H1 (cell line): ENCODE data around the gene GUCA2B. TPM values are rescaled to one million over a fixed set of nuclear protein-coding genes. Genes with fewer than 3 reads are reported as not detected.
A peak's percentile ranks its signal among the peaks of the same experiment; 100 is the strongest.

ENCODE experiments used
- CTCF ChIA-PET: fragments of 300-600 bp; sonication (Branson Sonifier 250); formaldehyde crosslinking; loops from one replicate; lab custom pipeline; 2021; ENCODE audit not compliant: partially characterized antibody; lab: Charles Lee
- POLR2A ChIA-PET: fragments of 300-600 bp; sonication (Branson Sonifier 250); formaldehyde crosslinking; loops from one replicate; lab custom pipeline; 2021; ENCODE audit warnings: inconsistent platforms; ENCODE audit not compliant: partially characterized antibody; lab: Charles Lee
- DNase-seq, 2 experiments: peaks; one replicate each; pipeline versions ENCODE4 v3.0.0 to v3.0.0-alpha.2; 2010 to 2022; ENCODE audit warnings: low spot score in 2 of 2, low read depth in 1 of 2, mixed read lengths in 1 of 2
- FAIRE-seq: peaks from 2 replicates; lab custom pipeline; 2011; peaks lifted over from hg19 to GRCh38; lab: Jason Lieb, UNC
- H2AFZ ChIP-seq: 2 replicates; pipeline ENCODE4 v1.8.1; 2012; ENCODE audit warnings: low read length, inconsistent platforms
- H2AK5ac ChIP-seq: 2 replicates; pipeline ENCODE4 v1.6.1; 2013; ENCODE audit warnings: low read depth, low read length
- H2BK120ac ChIP-seq: replicated peaks from 2 replicates; pipeline ENCODE3; 2013; ENCODE audit warnings: low read depth, low read length, inconsistent platforms
- H2BK12ac ChIP-seq: 2 replicates; pipeline ENCODE4 v1.6.1; 2013; ENCODE audit warnings: low read depth, low read length
- H2BK15ac ChIP-seq: 2 replicates; pipeline ENCODE4 v1.6.1; 2013; ENCODE audit warnings: low read length
- H2BK20ac ChIP-seq: 2 replicates; pipeline ENCODE4 v1.6.1; 2013; ENCODE audit warnings: low read length
- H2BK5ac ChIP-seq: 2 replicates; pipeline ENCODE4 v1.6.1; 2013; ENCODE audit warnings: low read depth, low read length
- H3K14ac ChIP-seq: 2 replicates; pipeline ENCODE4 v1.6.1; 2013; ENCODE audit warnings: inconsistent platforms; ENCODE audit not compliant: insufficient read length
- H3K18ac ChIP-seq: 2 replicates; pipeline ENCODE4 v1.6.1; 2013; ENCODE audit warnings: low read length; ENCODE audit errors: extremely low read depth
- H3K23ac ChIP-seq: 2 replicates; pipeline ENCODE4 v1.6.1; 2013; ENCODE audit warnings: inconsistent platforms; ENCODE audit not compliant: insufficient read length
- H3K23me2 ChIP-seq: 2 replicates; pipeline ENCODE4 v1.6.1; 2013; ENCODE audit warnings: low read depth, low read length
- H3K27ac ChIP-seq: 2 replicates; pipeline ENCODE4 v1.6.1; 2011; ENCODE audit warnings: low read depth, low read length, inconsistent platforms
- H3K27me3 ChIP-seq, 4 experiments: replicated peaks in 1 of 4; 1 replicate in 1 of 4; 2 replicates in 3 of 4; pipeline versions ENCODE4 v1.6.1 to v1.8.1; 2011 to 2013; ENCODE audit warnings: low read length in 3 of 4, mild to moderate bottlenecking in 3 of 4, inconsistent platforms in 2 of 4, mixed read lengths in 2 of 4, moderate library complexity in 1 of 4; ENCODE audit not compliant: control insufficient read depth in 3 of 4, insufficient read depth in 3 of 4; ENCODE audit errors: extremely low read depth in 1 of 4
- H3K36me3 ChIP-seq, 4 experiments: 2 replicates each; pipeline versions ENCODE4 v1.6.1 to v1.8.1; 2011 to 2013; ENCODE audit warnings: mild to moderate bottlenecking in 4 of 4, low read length in 3 of 4, moderate library complexity in 2 of 4, control low read depth in 1 of 4, inconsistent platforms in 1 of 4; ENCODE audit not compliant: insufficient read depth in 4 of 4, control insufficient read depth in 2 of 4
- H3K4ac ChIP-seq: replicated peaks from 2 replicates; pipeline ENCODE3; 2013; ENCODE audit warnings: low read length, low read depth, mixed read lengths, inconsistent platforms; ENCODE audit not compliant: insufficient read length
- H3K4me1 ChIP-seq, 4 experiments: replicated peaks in 1 of 4; 1 replicate in 1 of 4; 2 replicates in 3 of 4; pipeline versions ENCODE4 v1.6.1 to v1.8.1; 2011 to 2013; ENCODE audit warnings: low read length in 3 of 4, inconsistent platforms in 2 of 4, mixed read lengths in 1 of 4; ENCODE audit not compliant: insufficient read depth in 4 of 4, control insufficient read depth in 3 of 4
- H3K4me2 ChIP-seq, 2 experiments: 2 replicates each; pipeline versions ENCODE4 v1.6.1 to v1.8.1; 2011 to 2013; ENCODE audit warnings: low read depth in 2 of 2, low read length in 2 of 2, control low read depth in 1 of 2, inconsistent platforms in 1 of 2, mild to moderate bottlenecking in 1 of 2; ENCODE audit not compliant: insufficient read depth in 1 of 2
- H3K4me3 ChIP-seq, 4 experiments: fragments of 200-600, 300-600 bp in 1 of 4; sonication (generic), shearing (Covaris generic), sonication (Bioruptor Twin) in 1 of 4; 2 replicates each; pipeline versions ENCODE4 v1.5.1 to v1.8.1; 2011 to 2016; ENCODE audit warnings: low read length in 4 of 4, low read depth in 3 of 4, control low read depth in 2 of 4, inconsistent platforms in 2 of 4, mild to moderate bottlenecking in 2 of 4, mixed read lengths in 1 of 4, moderate library complexity in 1 of 4; ENCODE audit not compliant: insufficient read depth in 2 of 4; ENCODE audit errors: extremely low read depth in 1 of 4
- H3K56ac ChIP-seq: replicated peaks from 2 replicates; pipeline ENCODE3; 2013; ENCODE audit warnings: low read depth, mild to moderate bottlenecking, mixed read lengths, low read length, inconsistent platforms; ENCODE audit not compliant: insufficient read length
- H3K79me1 ChIP-seq: 2 replicates; pipeline ENCODE4 v1.6.1; 2013; ENCODE audit warnings: low read depth, low read length, control low read depth
- H3K79me2 ChIP-seq, 2 experiments: 2 replicates each; pipeline versions ENCODE4 v1.6.1 to v1.8.1; 2012 to 2013; ENCODE audit warnings: low read length in 2 of 2, mild to moderate bottlenecking in 2 of 2, inconsistent platforms in 1 of 2; ENCODE audit not compliant: insufficient read depth in 2 of 2, control insufficient read depth in 1 of 2
- H3K9ac ChIP-seq, 4 experiments: replicated peaks in 1 of 4; 1 replicate in 1 of 4; 2 replicates in 3 of 4; pipeline versions ENCODE4 v1.6.1 to v1.8.1; 2011 to 2013; ENCODE audit warnings: low read depth in 3 of 4, low read length in 3 of 4, control low read depth in 2 of 4, mild to moderate bottlenecking in 2 of 4, moderate library complexity in 2 of 4, inconsistent platforms in 1 of 4; ENCODE audit errors: extremely low read depth in 1 of 4
- H3K9me3 ChIP-seq, 2 experiments: 2 replicates each; pipeline versions ENCODE4 v1.6.1 to v1.8.1; 2012 to 2013; ENCODE audit warnings: mild to moderate bottlenecking in 2 of 2, moderate library complexity in 2 of 2, control low read depth in 1 of 2, inconsistent platforms in 1 of 2, low read depth in 1 of 2, low read length in 1 of 2, mixed read lengths in 1 of 2; ENCODE audit not compliant: insufficient read depth in 2 of 2
- H4K20me1 ChIP-seq, 2 experiments: replicated peaks in 1 of 2; 2 replicates each; pipeline versions ENCODE3 to v1.8.1; 2011 to 2013; ENCODE audit warnings: inconsistent platforms in 2 of 2, low read length in 2 of 2, mild to moderate bottlenecking in 1 of 2; ENCODE audit not compliant: insufficient read depth in 2 of 2, control insufficient read depth in 1 of 2
- H4K5ac ChIP-seq: 2 replicates; pipeline ENCODE4 v1.6.1; 2013; ENCODE audit warnings: low read length, low read depth, mixed read lengths, inconsistent platforms; ENCODE audit not compliant: insufficient read length
- H4K8ac ChIP-seq: 2 replicates; pipeline ENCODE4 v1.8.0; 2013; ENCODE audit warnings: mild to moderate bottlenecking, moderate library complexity, low read length, inconsistent platforms; ENCODE audit not compliant: insufficient read depth; ENCODE audit errors: extremely low read depth
- H4K91ac ChIP-seq: replicated peaks from 2 replicates; pipeline ENCODE3; 2013; ENCODE audit warnings: low read length, mixed read lengths, inconsistent platforms; ENCODE audit not compliant: insufficient read length
- GTF2F1 ChIP-seq: IDR thresholded peaks from 2 replicates; pipeline ENCODE4 v1.6.1; 2012; ENCODE audit warnings: low read depth, low read length, improper control_type of control experiment, borderline replicate concordance
- NRF1 ChIP-seq: IDR thresholded peaks from 2 replicates; pipeline ENCODE4 v1.6.1; 2011; ENCODE audit warnings: mild to moderate bottlenecking, low read depth, low read length, improper control_type of control experiment
- POLR2A ChIP-seq, 2 experiments: IDR thresholded peaks; 1 replicate in 1 of 2; 2 replicates in 1 of 2; pipeline ENCODE4 v1.6.1; 2011; ENCODE audit warnings: low read depth in 2 of 2, low read length in 2 of 2, mild to moderate bottlenecking in 2 of 2; ENCODE audit errors: control extremely low read depth in 1 of 2
- SUZ12 ChIP-seq: fragments of 200-600 bp; sonication (generic); IDR thresholded peaks from 2 replicates; pipeline ENCODE4 v1.6.1; 2012; ENCODE audit warnings: mild to moderate bottlenecking, inconsistent platforms, low read length, moderate library complexity, mixed read lengths
- WGBS, 2 experiments: shearing (Covaris generic) in 1 of 2; methylation state at CpG; one replicate each; pipeline versions ENCODE4 v1.1.6 to v1.1.7; 2013 to 2015; ENCODE audit warnings: low lambda C conversion rate in 2 of 2, mixed read lengths in 2 of 2, inconsistent platforms in 1 of 2, low coverage in 1 of 2, missing lambda C conversion rate in 1 of 2; ENCODE audit not compliant: insufficient replicate concordance in 2 of 2, insufficient coverage in 1 of 2, insufficient read length in 1 of 2; ENCODE audit errors: extremely low coverage in 1 of 2, missing lambda C conversion rate in 1 of 2; 5-methylcytosine and 5-hydroxymethylcytosine counted together
- polyA plus RNA-seq, 7 experiments: library from polyadenylated mRNA; depleted of rRNA in 3 of 7; stranded (reverse) in 5 of 7; unstranded in 2 of 7; fragments of >200 nt in 5 of 7; fragments of 200-250 nt in 2 of 7; gene quantifications; 1 replicate in 5 of 7; 2 replicates in 1 of 7; 4 replicates in 1 of 7; pipeline versions ENCODE4 v1.2.1 to v1.2.3, GENCODE V29; 2011 to 2013; ENCODE audit warnings: missing spikeins in 2 of 7, mixed read lengths in 2 of 7
- total RNA-seq: library from RNA; stranded (reverse); fragmentation: NEBNext Ultra II Directional; extraction: Animal tissue kit (Norgen Biotek cat#: 25700); gene quantifications from 2 replicates; pipeline ENCODE4 v1.2.1, GENCODE V29; 2021

GUCA2B gene
- total and polyA plus RNA-seq, 2 of the 8 experiments (the other 6 are each of a cell fraction or from before 2014, with no cell fraction given) = not detected

DNA sequence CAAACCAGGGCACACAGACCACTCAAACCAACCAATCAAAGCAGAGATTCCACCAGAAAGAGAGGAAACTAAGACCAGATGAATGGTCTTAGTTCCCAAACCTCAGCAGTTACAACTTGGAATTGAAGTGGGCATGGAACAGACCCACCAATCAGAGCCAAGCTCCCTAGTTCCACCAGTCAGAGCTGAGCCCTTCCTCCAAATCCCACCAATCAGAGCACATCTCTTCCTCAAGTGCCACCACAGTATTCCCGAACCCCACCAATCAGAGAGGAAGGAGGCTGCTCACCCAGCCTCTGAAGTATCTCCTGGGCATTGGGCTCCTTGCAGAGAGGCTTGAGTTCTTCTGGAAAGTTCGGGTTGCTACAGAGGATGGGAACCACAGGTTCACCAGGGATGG, 9.9 kb downstream of the GUCA2B start:
- Histone ChIP-seq H3K27ac (no peak overlapping the region), H3K23ac (no peak overlapping the region), H3K9ac (no peak overlapping the region), H4K5ac (no peak overlapping the region), H2BK15ac (no peak overlapping the region), H3K27me3 (no peaks in the 10 kb centered on the region), H3K79me2 (no peaks in the 10 kb centered on the region), H2BK12ac (no peak overlapping the region), H3K9me3 (no peaks in the 10 kb centered on the region), H3K23me2 (peaks cover 3% of the 10 kb centered on the region; the same call in 1 of the 2 replicates), H3K36me3 (no peaks in the 10 kb centered on the region), H3K4ac (no peak overlapping the region), H3K14ac (no peak overlapping the region), H3K4me2 (no peak overlapping the region), H2BK5ac (no peak overlapping the region), H3K79me1 (no peaks in the 10 kb centered on the region), H2AK5ac (no peak overlapping the region), H2BK20ac (no peak overlapping the region), H3K18ac (no peak overlapping the region), H4K91ac (no peak overlapping the region), H4K20me1 (no peaks in the 10 kb centered on the region), H3K4me1 (peaks cover 0 to 2% (median 0%) of the 10 kb centered on the region in 4 experiments; a peak in 1 of 7 replicates), H2BK120ac (no peak overlapping the region), H2AFZ (no peak overlapping the region), H3K4me3 (no peak overlapping the region), H4K8ac (peak overlapping the region; percentile 57; the same call in 1 of the 2 replicates), H3K56ac (no peak overlapping the region)
- CTCF ChIA-PET = interaction anchor here (1.2 to 3.7 kb wide), 2 partner anchors 10 to 589 kb away, joined by 4 to 40 read pairs; no protein-coding TSS in a partner anchor
- DNase-seq (no peak), FAIRE-seq (no peak)
- WGBS, 2 experiments = 86% methylated on average over 2 of the region's 2 CpGs; no CpG with 5 or more reads in 1 of the 2 experiments
- POLR2A ChIA-PET = no interaction called here
- TF ChIP-seq POLR2A (IDR thresholded peaks at IDR 0.05; ENCODE audit: control extremely low read depth in 1 of 2, low read depth in 2 of 2, low read length in 2 of 2) (no peak), NRF1 (no peak), GTF2F1 (no peak), SUZ12 (no peak)
